Measurements from ENCODE around the gene SPSB4. TPM values are rescaled to one million over a fixed set of nuclear protein-coding genes. Genes with fewer than 3 reads are reported as not detected.

SPSB4 gene
- total and polyA plus RNA-seq, 2 donors (not counting 1 experiment from before 2014, with no cell fraction given): not detected

- TF ChIP-seq CTCF (conservative IDR thresholded peaks at IDR 0.05 in 1 of 2, IDR thresholded peaks at IDR 0.05 in 1 of 2; ENCODE audit: low read depth in 1 of 2, low read length in 2 of 2) (no peak), EZH2 (IDR thresholded peaks at IDR 0.05; ENCODE audit: low read length, missing control alignments) (no peak)
These were observed 53.1 kb downstream of the SPSB4 start for GRCh38 chr3:141104151-141104821.

GRCh38 chr3:141105828-141106628, 54.9 kb downstream of the SPSB4 start:
- no peak overlapping the region for H2AFZ ChIP-seq (ENCODE audit: low read length)
- no peaks in the 10 kb centered on the region for H3K9me3 ChIP-seq (ENCODE audit: control insufficient read depth, insufficient read depth, low read depth, low read length)
- TF ChIP-seq CTCF (conservative IDR thresholded peaks at IDR 0.05 in 1 of 2, IDR thresholded peaks at IDR 0.05 in 1 of 2; ENCODE audit: low read depth in 1 of 2, low read length in 2 of 2): peak; percentile 59 to 76
- no peak for TF ChIP-seq EZH2 (IDR thresholded peaks at IDR 0.05; ENCODE audit: low read length, missing control alignments)

More at GRCh38 chr3:141104151-141104821, 53.1 kb downstream of the SPSB4 start:
- Histone ChIP-seq H3K4me3 (replicated peaks in 1 of 4; ENCODE audit: control extremely low read depth in 1 of 4, insufficient read depth in 1 of 4, low read depth in 3 of 4, low read length in 4 of 4) (no peak overlapping the region), H3K36me3 (ENCODE audit: control insufficient read depth, insufficient read depth, low read length) (no peaks in the 10 kb centered on the region), H3K4me1 (ENCODE audit: control insufficient read depth, extremely low read depth, insufficient read depth, low read length) (no peaks in the 10 kb centered on the region), H3K27me3 (ENCODE audit: control insufficient read depth, insufficient read depth, low read length) (peaks cover 5% of the 10 kb centered on the region), H4K20me1 (ENCODE audit: control insufficient read depth, extremely low read depth, insufficient read depth, low read length) (no peaks in the 10 kb centered on the region), H3K9ac (ENCODE audit: insufficient read depth, low read length) (no peak overlapping the region), H2AFZ (ENCODE audit: low read length) (no peak overlapping the region), H3K9me3 (ENCODE audit: control insufficient read depth, insufficient read depth, low read depth, low read length) (no peaks in the 10 kb centered on the region), H3K4me2 (ENCODE audit: extremely low read depth, insufficient read depth, low read length) (no peak overlapping the region), H3K27ac (ENCODE audit: insufficient read depth, low read length) (no peak overlapping the region), H3K79me2 (ENCODE audit: control insufficient read depth, insufficient read depth, low read length) (no peaks in the 10 kb centered on the region)
- DNase-seq (ENCODE audit: low read depth in 2 of 2): peak; percentile 3 to 25

GRCh38 chr3:141106842-141107241, 55.7 kb downstream of the SPSB4 start:
- H2AFZ ChIP-seq (ENCODE audit: low read length): no peak overlapping the region
- H3K9me3 ChIP-seq (ENCODE audit: control insufficient read depth, insufficient read depth, low read depth, low read length): no peaks in the 10 kb centered on the region
- H3K36me3 ChIP-seq (ENCODE audit: control insufficient read depth, insufficient read depth, low read length): no peaks in the 10 kb centered on the region
- H3K4me3 ChIP-seq (replicated peaks in 1 of 4; ENCODE audit: control extremely low read depth in 1 of 4, insufficient read depth in 1 of 4, low read depth in 3 of 4, low read length in 4 of 4): no peak overlapping the region
- no peak overlapping the region for H3K27ac ChIP-seq (ENCODE audit: insufficient read depth, low read length)
- no peaks in the 10 kb centered on the region for H3K79me2 ChIP-seq (ENCODE audit: control insufficient read depth, insufficient read depth, low read length)
- no peak overlapping the region for H3K4me2 ChIP-seq (ENCODE audit: extremely low read depth, insufficient read depth, low read length)
- TF ChIP-seq CTCF (conservative IDR thresholded peaks at IDR 0.05 in 1 of 2, IDR thresholded peaks at IDR 0.05 in 1 of 2; ENCODE audit: low read depth in 1 of 2, low read length in 2 of 2): no peak
- no peak for TF ChIP-seq EZH2 (IDR thresholded peaks at IDR 0.05; ENCODE audit: low read length, missing control alignments)
- no peaks in the 10 kb centered on the region for H4K20me1 ChIP-seq (ENCODE audit: control insufficient read depth, extremely low read depth, insufficient read depth, low read length)
- no peak overlapping the region for H3K9ac ChIP-seq (ENCODE audit: insufficient read depth, low read length)
- H3K4me1 ChIP-seq (ENCODE audit: control insufficient read depth, extremely low read depth, insufficient read depth, low read length): no peaks in the 10 kb centered on the region
- no peak for DNase-seq (ENCODE audit: low read depth in 2 of 2)
- H3K27me3 ChIP-seq (ENCODE audit: control insufficient read depth, insufficient read depth, low read length): peaks cover 5% of the 10 kb centered on the region

More at GRCh38 chr3:141105828-141106628, 54.9 kb downstream of the SPSB4 start:
- DNase-seq (ENCODE audit: low read depth in 2 of 2): peak; percentile 73 to 91
- H3K27ac ChIP-seq (ENCODE audit: insufficient read depth, low read length): no peak overlapping the region
- no peaks in the 10 kb centered on the region for H3K36me3 ChIP-seq (ENCODE audit: control insufficient read depth, insufficient read depth, low read length)
- no peak overlapping the region for H3K9ac ChIP-seq (ENCODE audit: insufficient read depth, low read length)
- H3K79me2 ChIP-seq (ENCODE audit: control insufficient read depth, insufficient read depth, low read length): no peaks in the 10 kb centered on the region
- H3K4me2 ChIP-seq (ENCODE audit: extremely low read depth, insufficient read depth, low read length): no peak overlapping the region
- no peaks in the 10 kb centered on the region for H4K20me1 ChIP-seq (ENCODE audit: control insufficient read depth, extremely low read depth, insufficient read depth, low read length)
- no peak overlapping the region for H3K4me3 ChIP-seq (replicated peaks in 1 of 4; ENCODE audit: control extremely low read depth in 1 of 4, insufficient read depth in 1 of 4, low read depth in 3 of 4, low read length in 4 of 4)
- H3K4me1 ChIP-seq (ENCODE audit: control insufficient read depth, extremely low read depth, insufficient read depth, low read length): no peaks in the 10 kb centered on the region
- H3K27me3 ChIP-seq (ENCODE audit: control insufficient read depth, insufficient read depth, low read length): peaks cover 5% of the 10 kb centered on the region
